HG02588 (cell line): ENCODE results near the gene CNTNAP5.
A peak's percentile ranks its signal among the peaks of the same experiment; 100 is the strongest.

Experiments
- ATAC-seq: cut with Tn5 transposase; IDR thresholded peaks from one replicate; pipeline ENCODE4 v1.9.1; 2021; ENCODE audit warnings: mild to moderate bottlenecking, moderate library complexity; ENCODE audit not compliant: unreplicated experiment

Gene CNTNAP5

GRCh38 chr2:124025171-124025580 lies at the start of gene CNTNAP5:
CNTNAP5 (plus strand) TSS chr2:124025287; CDS start chr2:124025651, 364 bp downstream.
- no peak for ATAC-seq

GRCh38 chr2:123976054-123976648 lies 48.9 kb upstream of the CNTNAP5 start:
- ATAC-seq, result no peak

- peak; percentile 71 for ATAC-seq
Measured at GRCh38 chr2:123993728-123994323, 31.3 kb upstream of the CNTNAP5 start.

GRCh38 chr2:123999681-124000080 lies 25.4 kb upstream of the CNTNAP5 start:
- ATAC-seq, result no peak

GRCh38 chr2:124001696-124002430 lies 23.2 kb upstream of the CNTNAP5 start:
- no peak for ATAC-seq

GRCh38 chr2:124018890-124019289 lies 6.2 kb upstream of the CNTNAP5 start:
- ATAC-seq, result no peak

GRCh38 chr2:124024561-124025170 lies 421 bp upstream of the CNTNAP5 start:
- ATAC-seq, result no peak

- no peak for ATAC-seq
Measured at GRCh38 chr2:124025891-124026434, 876 bp downstream of the CNTNAP5 start.

GRCh38 chr2:124026503-124026902 lies 1.4 kb downstream of the CNTNAP5 start:
- no peak for ATAC-seq

GRCh38 chr2:124027182-124027581 lies 2.1 kb downstream of the CNTNAP5 start:
- peak; percentile 89 for ATAC-seq

GRCh38 chr2:124032799-124033198 lies 7.7 kb downstream of the CNTNAP5 start:
- no peak for ATAC-seq

- no peak for ATAC-seq
Measured at GRCh38 chr2:124034265-124034664, 9.2 kb downstream of the CNTNAP5 start.

GRCh38 chr2:124035001-124035400 lies 9.9 kb downstream of the CNTNAP5 start:
- ATAC-seq, result no peak

- ATAC-seq, result no peak
Measured at GRCh38 chr2:124039032-124039431, 13.9 kb downstream of the CNTNAP5 start.

- no peak for ATAC-seq
Measured at GRCh38 chr2:124039762-124040291, 14.7 kb downstream of the CNTNAP5 start.

GRCh38 chr2:124045894-124046293 lies 20.8 kb downstream of the CNTNAP5 start:
- ATAC-seq, result no peak

GRCh38 chr2:124046332-124046731 lies 21.2 kb downstream of the CNTNAP5 start:
- no peak for ATAC-seq

GRCh38 chr2:124048102-124048501 lies 23.0 kb downstream of the CNTNAP5 start:
- ATAC-seq, result no peak

GRCh38 chr2:124048664-124049063 lies 23.6 kb downstream of the CNTNAP5 start:
- no peak for ATAC-seq

- ATAC-seq, result no peak
Measured at GRCh38 chr2:124049136-124049535, 24.0 kb downstream of the CNTNAP5 start.

- ATAC-seq, result no peak
Measured at GRCh38 chr2:124050833-124051497, 25.9 kb downstream of the CNTNAP5 start.
